Placental epithelial cell (primary cell): ENCODE results near the gene CCDC6. TPM values are rescaled to one million over a fixed set of nuclear protein-coding genes. Genes with fewer than 3 reads are reported as not detected.

ENCODE experiments used
- total RNA-seq: library from RNA; depleted of rRNA; stranded (reverse); fragments of >200 nt; gene quantifications from 2 replicates; pipeline ENCODE4 v1.2.3, GENCODE V29; 2012

Gene CCDC6
- total RNA-seq: 45.1 and 65.8 TPM in 2 replicates

DNA sequence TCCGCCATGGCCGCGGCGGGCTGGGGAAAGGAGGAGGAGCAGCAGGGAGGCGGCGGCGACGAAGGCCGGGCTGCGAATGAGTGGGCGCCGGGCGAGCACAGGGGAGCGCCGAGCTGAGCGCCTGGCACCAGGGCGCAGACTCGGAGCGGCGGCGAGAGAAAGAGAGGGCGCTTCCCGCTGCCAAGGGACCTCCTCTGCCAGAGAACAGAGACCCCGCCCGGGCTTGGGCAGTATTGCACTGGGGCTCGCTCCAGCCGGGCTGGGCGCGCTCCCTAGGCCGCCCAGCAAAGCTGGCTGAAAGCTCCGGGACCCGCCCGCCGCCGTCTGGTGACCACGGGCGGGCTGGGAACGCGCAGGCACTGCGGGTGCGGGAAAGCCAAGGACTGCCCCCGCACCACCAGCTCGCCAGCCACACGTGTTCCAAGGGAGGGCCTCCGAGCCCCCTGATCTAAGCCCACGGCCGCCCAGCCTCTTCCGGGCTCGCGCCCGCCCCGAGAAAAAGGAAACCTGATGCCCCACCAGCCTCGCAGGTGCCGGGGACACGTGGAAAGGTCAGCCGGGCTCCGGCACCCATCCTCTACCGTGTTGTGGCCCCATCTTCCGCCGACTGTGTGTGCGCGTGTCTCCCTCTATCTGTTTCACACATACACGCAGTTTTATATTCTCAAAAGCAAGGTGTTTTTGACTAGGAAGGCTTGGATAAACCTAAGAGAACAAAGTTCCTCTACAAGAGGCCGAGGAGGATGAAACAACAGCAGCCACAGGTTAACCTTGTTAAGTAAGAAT, at the start of gene CCDC6:
TSS of gene CCDC6 (minus strand) at position 140 of the 786 bp plus-strand sequence. CDS start at position 8, 132 bp downstream.

GRCh38 chr10:59753267-59753666, 153.1 kb downstream of the CCDC6 start, which contains the start of gene MRLN:
Gene MRLN (minus strand): TSS chr10:59753455.

Other genes with a start within 250 kb of the CCDC6 start
- under 0.01 TPM in 1 of 2 replicates, not detected in the other for gene SLC16A9, start 196.7 kb downstream of the CCDC6 start, total RNA-seq
- gene MRLN, start 153.1 kb downstream of the CCDC6 start, total RNA-seq: not detected in 2 replicates